OCI-LY7 (cell line): ENCODE measurements around the gene RSAD1. TPM values are rescaled to one million over a fixed set of nuclear protein-coding genes. Genes with fewer than 3 reads are reported as not detected.

Experiments
- BruUV-seq: library from RNA; stranded (reverse); fragments of 400-500 nt; replicated peaks from 2 replicates; lab custom pipeline; 2021; lab: Mats Ljungman, UMichigan
- CTCF ChIA-PET: fragments of 300-600 bp; sonication (Branson Sonifier 250); formaldehyde crosslinking; loops from one replicate; lab custom pipeline; 2022; ENCODE audit warnings: antibody characterized with exemption; ENCODE audit not compliant: unreplicated experiment; lab: Charles Lee
- POLR2A ChIA-PET: fragments of 300-600 bp; sonication (Branson Sonifier 250); formaldehyde crosslinking; loops from one replicate; lab custom pipeline; 2022; ENCODE audit warnings: antibody characterized with exemption; lab: Charles Lee
- DNase-seq: peaks from one replicate; pipeline ENCODE4 v3.0.0-alpha.2; 2015; ENCODE audit warnings: low spot score
- H2AFZ ChIP-seq: fragments of 200-600 bp; sonication (generic), shearing (Covaris generic); 2 replicates; pipeline ENCODE4 v1.6.1; 2014; ENCODE audit warnings: mild to moderate bottlenecking, antibody characterized with exemption, low read length, moderate library complexity
- H3K27ac ChIP-seq: fragments of 200-600 bp; sonication (generic); 2 replicates; pipeline ENCODE4 v1.5.1; 2014; ENCODE audit warnings: mixed run types, low read depth, mild to moderate bottlenecking, moderate library complexity, low read length, inconsistent platforms; ENCODE audit not compliant: poor library complexity, severe bottlenecking
- H3K36me3 ChIP-seq: fragments of 200-600 bp; sonication (generic); 2 replicates; pipeline ENCODE4 v1.6.1; 2014; ENCODE audit warnings: mild to moderate bottlenecking, antibody characterized with exemption, low read length, moderate library complexity, mixed read lengths; ENCODE audit not compliant: insufficient read depth
- H3K4me1 ChIP-seq: fragments of 200-600 bp; sonication (generic); 2 replicates; pipeline ENCODE4 v1.5.1; 2014; ENCODE audit warnings: mild to moderate bottlenecking, low read length; ENCODE audit not compliant: insufficient read depth, poor library complexity, severe bottlenecking
- H3K4me2 ChIP-seq: fragments of 200-600 bp; sonication (generic); 2 replicates; pipeline ENCODE4 v1.6.1; 2014; ENCODE audit warnings: mild to moderate bottlenecking, low read length
- H3K4me3 ChIP-seq: fragments of 200-600 bp; sonication (generic); 2 replicates; pipeline ENCODE4 v1.5.1; 2014; ENCODE audit warnings: mild to moderate bottlenecking, low read depth, low read length; ENCODE audit not compliant: poor library complexity, severe bottlenecking
- H3K79me2 ChIP-seq: fragments of 200-600 bp; sonication (generic); 2 replicates; pipeline ENCODE4 v1.6.1; 2016; ENCODE audit warnings: low read depth, mild to moderate bottlenecking, low read length, moderate library complexity, mixed read lengths; ENCODE audit not compliant: insufficient read depth
- H3K9me2 ChIP-seq: fragments of 200-600 bp; sonication (generic); 2 replicates; pipeline ENCODE4 v1.6.1; 2016; ENCODE audit warnings: mild to moderate bottlenecking, low read length, mixed read lengths; ENCODE audit not compliant: insufficient read depth
- H3K9me3 ChIP-seq: fragments of 200-600 bp; sonication (generic); 2 replicates; pipeline ENCODE4 v1.6.1; 2014; ENCODE audit warnings: mild to moderate bottlenecking, mixed run types, low read length, mixed read lengths
- H4K20me1 ChIP-seq: fragments of 200-600 bp; sonication (generic); 2 replicates; pipeline ENCODE4 v1.6.1; 2014; ENCODE audit warnings: mild to moderate bottlenecking, antibody characterized with exemption, low read length, moderate library complexity, mixed read lengths; ENCODE audit not compliant: insufficient read depth
- EZH2phosphoT487 ChIP-seq: fragments of 200-600 bp; sonication (generic); IDR thresholded peaks from 2 replicates; pipeline ENCODE4 v1.6.1; 2018; ENCODE audit warnings: low read depth, borderline replicate concordance, mild to moderate bottlenecking, mixed run types, antibody characterized with exemption, low read length, moderate library complexity, mixed read lengths
- intact Hi-C: fragments of 100-400 bp; cut with micrococcal nuclease; formaldehyde crosslinking; loops from one replicate; pipeline ENCODE4 v1.10.0; 2022; ENCODE audit not compliant: unreplicated experiment
- total RNA-seq, 2 experiments: library from RNA; depleted of rRNA in 1 of 2; stranded (reverse); fragments of >200 nt in 1 of 2; shearing (Covaris generic) in 1 of 2; gene quantifications; 2 replicates each; pipeline ENCODE4 v1.2.3, GENCODE V29; 2014 to 2022
- TF ChIP-seq, protein P1 (sequence below): fragments of 200-600 bp; sonication (generic); conservative IDR thresholded peaks from 2 replicates; pipeline ENCODE4 v1.5.1; 2014; ENCODE audit warnings: mild to moderate bottlenecking, antibody characterized with exemption, low read length, moderate library complexity, mixed read lengths

RSAD1 gene
- total RNA-seq, 2 experiments from 2014 or later = 22.6 to 27.9 TPM

DNA sequence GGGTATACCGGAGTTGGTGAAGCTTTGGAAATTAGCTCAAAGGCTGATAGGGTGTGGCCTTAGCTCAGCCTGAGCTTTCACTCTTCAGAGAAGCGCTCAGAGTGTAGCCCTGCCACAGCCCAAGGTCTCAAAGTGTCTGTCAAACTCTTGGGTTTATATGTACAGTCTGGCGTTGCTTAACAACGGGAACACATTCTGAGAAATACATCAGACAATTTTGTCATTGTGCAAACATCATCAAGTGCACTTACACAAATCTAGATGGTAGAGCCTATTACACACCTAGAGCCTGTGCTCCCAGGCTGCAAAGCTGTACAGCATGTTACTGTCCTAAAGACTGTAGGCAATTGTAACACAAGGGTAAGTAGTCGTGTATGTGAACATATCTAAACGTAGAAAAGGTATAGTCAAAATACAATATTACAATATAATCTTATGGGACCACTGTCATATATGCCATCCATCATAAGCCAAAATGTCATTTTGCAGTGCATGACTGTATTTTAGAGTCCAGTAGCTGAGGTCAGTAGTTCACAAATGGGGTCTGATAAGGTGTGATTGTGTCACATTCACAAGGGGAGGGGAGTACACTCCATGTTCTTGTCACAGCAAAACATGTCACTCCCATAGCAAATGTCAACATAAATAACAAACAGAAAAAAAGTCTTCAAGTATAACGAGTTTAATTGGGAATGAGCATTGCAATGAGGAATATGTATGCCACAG is 30.6 kb upstream of the RSAD1 start:
- Histone ChIP-seq H2AFZ (no peak overlapping the region), H4K20me1 (no peaks in the 10 kb centered on the region), H3K4me1 (no peaks in the 10 kb centered on the region), H3K9me2 (no peaks in the 10 kb centered on the region), H3K27ac (no peak overlapping the region), H3K9me3 (no peaks in the 10 kb centered on the region), H3K79me2 (no peaks in the 10 kb centered on the region), H3K36me3 (no peaks in the 10 kb centered on the region), H3K4me3 (no peak overlapping the region), H3K4me2 (no peak overlapping the region)
- ChIA-PET POLR2A (no interaction called here), CTCF (interaction anchor here (0.5 kb wide), 1 partner anchor 36 kb away, joined by 15 read pairs; no protein-coding TSS in a partner anchor)
- DNase-seq = no peak
- TF ChIP-seq, protein P1, sequence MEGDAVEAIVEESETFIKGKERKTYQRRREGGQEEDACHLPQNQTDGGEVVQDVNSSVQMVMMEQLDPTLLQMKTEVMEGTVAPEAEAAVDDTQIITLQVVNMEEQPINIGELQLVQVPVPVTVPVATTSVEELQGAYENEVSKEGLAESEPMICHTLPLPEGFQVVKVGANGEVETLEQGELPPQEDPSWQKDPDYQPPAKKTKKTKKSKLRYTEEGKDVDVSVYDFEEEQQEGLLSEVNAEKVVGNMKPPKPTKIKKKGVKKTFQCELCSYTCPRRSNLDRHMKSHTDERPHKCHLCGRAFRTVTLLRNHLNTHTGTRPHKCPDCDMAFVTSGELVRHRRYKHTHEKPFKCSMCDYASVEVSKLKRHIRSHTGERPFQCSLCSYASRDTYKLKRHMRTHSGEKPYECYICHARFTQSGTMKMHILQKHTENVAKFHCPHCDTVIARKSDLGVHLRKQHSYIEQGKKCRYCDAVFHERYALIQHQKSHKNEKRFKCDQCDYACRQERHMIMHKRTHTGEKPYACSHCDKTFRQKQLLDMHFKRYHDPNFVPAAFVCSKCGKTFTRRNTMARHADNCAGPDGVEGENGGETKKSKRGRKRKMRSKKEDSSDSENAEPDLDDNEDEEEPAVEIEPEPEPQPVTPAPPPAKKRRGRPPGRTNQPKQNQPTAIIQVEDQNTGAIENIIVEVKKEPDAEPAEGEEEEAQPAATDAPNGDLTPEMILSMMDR = no peak
- no peak for TF ChIP-seq EZH2phosphoT487
- BruUV-seq = no TSS peak
- intact Hi-C loops = no loop called here

DNA sequence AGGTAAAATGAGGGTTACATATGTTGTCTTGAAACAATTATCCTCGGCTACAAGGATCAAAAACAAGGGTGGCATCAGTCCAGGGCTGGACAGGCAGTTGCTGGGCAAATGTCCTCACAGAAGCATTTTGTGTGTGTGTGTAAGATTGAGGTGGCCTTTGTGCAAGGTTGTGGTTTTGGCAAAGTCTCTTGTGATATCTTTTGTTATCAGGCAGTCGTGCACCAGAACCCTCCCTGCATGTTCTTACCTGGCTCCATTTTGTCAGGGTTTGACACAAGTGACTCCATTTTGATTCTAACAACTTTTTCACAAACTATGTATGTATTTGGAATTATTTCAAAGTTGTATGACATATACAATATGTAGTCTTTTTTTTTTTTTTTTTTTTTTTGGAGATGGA is 30.0 kb upstream of the RSAD1 start:
- Histone ChIP-seq H3K27ac (no peak overlapping the region), H3K4me3 (no peak overlapping the region), H3K9me3 (no peaks in the 10 kb centered on the region), H3K79me2 (no peaks in the 10 kb centered on the region), H3K9me2 (no peaks in the 10 kb centered on the region), H2AFZ (no peak overlapping the region), H3K4me1 (peaks cover 2% of the 10 kb centered on the region), H4K20me1 (no peaks in the 10 kb centered on the region), H3K4me2 (no peak overlapping the region), H3K36me3 (no peaks in the 10 kb centered on the region)
- intact Hi-C loops = no loop called here
- BruUV-seq = no TSS peak
- ChIA-PET CTCF (no interaction called here), POLR2A (no interaction called here)
- TF ChIP-seq, protein P1 = no peak
- no peak for TF ChIP-seq EZH2phosphoT487
- no peak for DNase-seq
